GM12891 (cell line): ENCODE measurements around the gene ROR1.

Experiments
- DNase-seq: peaks from one replicate; pipeline ENCODE4 v3.0.0; 2011; ENCODE audit warnings: low spot score; ENCODE audit not compliant: insufficient read length
- FAIRE-seq: peaks from 2 replicates; lab custom pipeline; 2011; peaks lifted over from hg19 to GRCh38; lab: Jason Lieb, UNC
- PAX5 ChIP-seq: IDR thresholded peaks from 2 replicates; pipeline ENCODE4 v1.6.1; 2011; ENCODE audit warnings: low read length, moderate library complexity, mild to moderate bottlenecking; ENCODE audit not compliant: insufficient read depth, severe bottlenecking
- POLR2A ChIP-seq: IDR thresholded peaks from 2 replicates; pipeline ENCODE4 v1.6.1; 2011; ENCODE audit warnings: low read depth, low read length, control low read depth
- POLR2AphosphoS5 ChIP-seq: IDR thresholded peaks from 2 replicates; pipeline ENCODE4 v1.6.1; 2011; ENCODE audit warnings: low read depth, low read length, control low read depth
- POU2F2 ChIP-seq: IDR thresholded peaks from 2 replicates; pipeline ENCODE4 v1.6.1; 2011; ENCODE audit warnings: low read depth, mild to moderate bottlenecking, control low read depth, low read length, moderate library complexity
- SPI1 ChIP-seq: IDR thresholded peaks from 2 replicates; pipeline ENCODE4 v1.6.1; 2011; ENCODE audit warnings: low read depth, low read length, control low read depth
- TAF1 ChIP-seq: IDR thresholded peaks from 2 replicates; pipeline ENCODE4 v1.6.1; 2011; ENCODE audit warnings: low read depth, low read length, control low read depth

ROR1 gene

GRCh38 chr1:63789856-63790605 is 16.2 kb downstream of the ROR1 start:
- DNase-seq (no peak), FAIRE-seq (no peak)
- no peak for TF ChIP-seq POU2F2
- TF ChIP-seq SPI1 = no peak
- no peak for TF ChIP-seq POLR2A
- no peak for TF ChIP-seq POLR2AphosphoS5
- no peak for TF ChIP-seq TAF1
- TF ChIP-seq PAX5 = no peak

- FAIRE-seq (no peak), DNase-seq (no peak)
- no peak for TF ChIP-seq TAF1
- no peak for TF ChIP-seq PAX5
- TF ChIP-seq POLR2A = no peak
- no peak for TF ChIP-seq POLR2AphosphoS5
- no peak for TF ChIP-seq SPI1
- TF ChIP-seq POU2F2 = no peak
These were observed 17.2 kb downstream of the ROR1 start for GRCh38 chr1:63790989-63791388.

GRCh38 chr1:63792152-63792551 is 18.3 kb downstream of the ROR1 start:
- FAIRE-seq (no peak), DNase-seq (no peak)
- TF ChIP-seq PAX5 (no peak), TAF1 (no peak), POLR2AphosphoS5 (no peak), POU2F2 (no peak), POLR2A (no peak), SPI1 (no peak)

GRCh38 chr1:63793741-63794240 is 20.0 kb downstream of the ROR1 start:
- TF ChIP-seq POLR2AphosphoS5 = no peak
- TF ChIP-seq PAX5 = no peak
- no peak for TF ChIP-seq POU2F2
- TF ChIP-seq POLR2A = no peak
- no peak for TF ChIP-seq SPI1
- no peak for TF ChIP-seq TAF1
- DNase-seq (no peak), FAIRE-seq (no peak)

- TF ChIP-seq POLR2AphosphoS5 (no peak), PAX5 (no peak), POLR2A (no peak), TAF1 (no peak), POU2F2 (no peak), SPI1 (no peak)
- DNase-seq (no peak), FAIRE-seq (no peak)
These were observed 20.5 kb downstream of the ROR1 start for GRCh38 chr1:63794354-63794753.

- no peak for DNase-seq
- no peak for FAIRE-seq
- TF ChIP-seq POLR2A = no peak
- no peak for TF ChIP-seq PAX5
- TF ChIP-seq POU2F2 = no peak
- TF ChIP-seq TAF1 = no peak
- TF ChIP-seq SPI1 = no peak
- no peak for TF ChIP-seq POLR2AphosphoS5
These were observed 21.1 kb downstream of the ROR1 start for GRCh38 chr1:63794939-63795378.

- TF ChIP-seq POU2F2 (no peak), TAF1 (no peak), PAX5 (no peak), SPI1 (no peak), POLR2A (no peak), POLR2AphosphoS5 (no peak)
- FAIRE-seq (no peak), DNase-seq (no peak)
These were observed 21.6 kb downstream of the ROR1 start for GRCh38 chr1:63795455-63795854.

GRCh38 chr1:63797056-63797726 is 23.4 kb downstream of the ROR1 start:
- FAIRE-seq = no peak
- no peak for DNase-seq
- TF ChIP-seq POLR2AphosphoS5 = no peak
- TF ChIP-seq SPI1 = no peak
- TF ChIP-seq PAX5 = no peak
- no peak for TF ChIP-seq TAF1

GRCh38 chr1:63798284-63798683 is 24.5 kb downstream of the ROR1 start:
- FAIRE-seq = no peak
- TF ChIP-seq SPI1 = no peak
- TF ChIP-seq POLR2A = no peak

GRCh38 chr1:63799307-63799706 is 25.5 kb downstream of the ROR1 start:
- no peak for TF ChIP-seq SPI1
- no peak for TF ChIP-seq TAF1
- TF ChIP-seq POLR2AphosphoS5 = no peak
- no peak for TF ChIP-seq POU2F2
- TF ChIP-seq POLR2A = no peak
- no peak for TF ChIP-seq PAX5
- FAIRE-seq (no peak), DNase-seq (no peak)

More at GRCh38 chr1:63798284-63798683, 24.5 kb downstream of the ROR1 start:
- DNase-seq = no peak
